ENCODE data around the gene HIBCH.
"Not testable (repeated sequence)": the region's sequence is repeated elsewhere in the genome, so short reads cannot be mapped to it uniquely, and the experiment has no call there.

Gene HIBCH

GRCh38 chr2:190169221-190170072, 150.2 kb downstream of the HIBCH start:
- TF ChIP-seq CTCF (IDR thresholded peaks at IDR 0.05; ENCODE audit: low read depth, low read length, missing control alignments), result no peak
- no peak overlapping the region for H3K4me3 ChIP-seq (ENCODE audit: low read depth, low read length)
- in situ Hi-C loops (cut with HindIII; ENCODE audit: low sequenced_read_pairs), result no loop called here
- no peak for DNase-seq (ENCODE audit: low read depth)

- H3K4me3 ChIP-seq (ENCODE audit: low read depth, low read length), result no peak overlapping the region
- in situ Hi-C loops (cut with HindIII; ENCODE audit: low sequenced_read_pairs), result no loop called here
Measured at GRCh38 chr2:190167702-190168101, 151.9 kb downstream of the HIBCH start.

GRCh38 chr2:190165491-190165890, 154.1 kb downstream of the HIBCH start:
- in situ Hi-C loops (cut with HindIII; ENCODE audit: low sequenced_read_pairs), result no loop called here
- no peak overlapping the region for H3K4me3 ChIP-seq (ENCODE audit: low read depth, low read length)
- no peak for TF ChIP-seq CTCF (IDR thresholded peaks at IDR 0.05; ENCODE audit: low read depth, low read length, missing control alignments)
- no peak for DNase-seq (ENCODE audit: low read depth)

More at GRCh38 chr2:190167702-190168101, 151.9 kb downstream of the HIBCH start:
- no peak for DNase-seq (ENCODE audit: low read depth)
- TF ChIP-seq CTCF (IDR thresholded peaks at IDR 0.05; ENCODE audit: low read depth, low read length, missing control alignments), result no peak

GRCh38 chr2:190162851-190163250, 156.8 kb downstream of the HIBCH start:
- in situ Hi-C loops (cut with HindIII; ENCODE audit: low sequenced_read_pairs), result no loop called here
- H3K4me3 ChIP-seq (ENCODE audit: low read depth, low read length), result no peak overlapping the region
- DNase-seq (ENCODE audit: low read depth), result no peak
- no peak for TF ChIP-seq CTCF (IDR thresholded peaks at IDR 0.05; ENCODE audit: low read depth, low read length, missing control alignments)

GRCh38 chr2:190159453-190159852, 160.2 kb downstream of the HIBCH start:
- DNase-seq (ENCODE audit: low read depth), result peak; percentile 78

GRCh38 chr2:190158798-190159434, 160.7 kb downstream of the HIBCH start:
- no peak for TF ChIP-seq CTCF (IDR thresholded peaks at IDR 0.05; ENCODE audit: low read depth, low read length, missing control alignments)
- in situ Hi-C loops (cut with HindIII; ENCODE audit: low sequenced_read_pairs), result no loop called here
- no peak overlapping the region for H3K4me3 ChIP-seq (ENCODE audit: low read depth, low read length)
- DNase-seq (ENCODE audit: low read depth), result no peak

More at GRCh38 chr2:190159453-190159852, 160.2 kb downstream of the HIBCH start:
- in situ Hi-C loops (cut with HindIII; ENCODE audit: low sequenced_read_pairs), result no loop called here
- H3K4me3 ChIP-seq (ENCODE audit: low read depth, low read length), result no peak overlapping the region
- TF ChIP-seq CTCF (IDR thresholded peaks at IDR 0.05; ENCODE audit: low read depth, low read length, missing control alignments), result no peak

GRCh38 chr2:190157613-190158528, 161.8 kb downstream of the HIBCH start:
- in situ Hi-C loops (cut with HindIII; ENCODE audit: low sequenced_read_pairs); H3K4me3 ChIP-seq (ENCODE audit: low read depth, low read length); DNase-seq (ENCODE audit: low read depth): not testable (repeated sequence)
